ENCODE data around the gene RXFP4. TPM values are rescaled to one million over a fixed set of nuclear protein-coding genes. Genes with fewer than 3 reads are reported as not detected.
"Not testable (repeated sequence)": the region's sequence is repeated elsewhere in the genome, so short reads cannot be mapped to it uniquely, and the experiment has no call there.

RXFP4 gene
- total RNA-seq: not detected

GRCh38 chr1:155940993-155941844, at the start of gene RXFP4:
TSS of gene RXFP4 (plus strand) at chr1:155941638. CDS start at chr1:155941710, 72 bp downstream.
- DNase-seq: no peak

GRCh38 chr1:155892796-155893195, 48.6 kb upstream of the RXFP4 start:
- no peak for DNase-seq

GRCh38 chr1:155893389-155894142, 47.9 kb upstream of the RXFP4 start:
- no peak for DNase-seq

- not testable (repeated sequence) for DNase-seq
Observed at GRCh38 chr1:155895617-155896016, 45.8 kb upstream of the RXFP4 start.

- DNase-seq: not testable (repeated sequence)
Observed at GRCh38 chr1:155896476-155896875, 45.0 kb upstream of the RXFP4 start.

- no peak for DNase-seq
Observed at GRCh38 chr1:155897746-155898145, 43.7 kb upstream of the RXFP4 start.

GRCh38 chr1:155898888-155899287, 42.5 kb upstream of the RXFP4 start:
- no peak for DNase-seq

- DNase-seq: no peak
Observed at GRCh38 chr1:155899683-155900082, 41.8 kb upstream of the RXFP4 start.

- no peak for DNase-seq
Observed at GRCh38 chr1:155900161-155900560, 41.3 kb upstream of the RXFP4 start.

GRCh38 chr1:155904261-155904660, 37.2 kb upstream of the RXFP4 start:
- DNase-seq: no peak

- no peak for DNase-seq
Observed at GRCh38 chr1:155909894-155910293, 31.5 kb upstream of the RXFP4 start.

GRCh38 chr1:155910621-155911121, 30.8 kb upstream of the RXFP4 start:
- peak; percentile 31 for DNase-seq

GRCh38 chr1:155911156-155912055, 30.0 kb upstream of the RXFP4 start, which contains the start of gene RIT1:
TSS of gene RIT1 (minus strand) at chr1:155911349. CDS start at chr1:155910761, 588 bp downstream.
- peak; percentile 59 for DNase-seq

- no peak for DNase-seq
Observed at GRCh38 chr1:155912056-155912536, 29.3 kb upstream of the RXFP4 start.

GRCh38 chr1:155913969-155914757, 27.3 kb upstream of the RXFP4 start:
- DNase-seq: no peak

- DNase-seq: no peak
Observed at GRCh38 chr1:155918660-155919059, 22.8 kb upstream of the RXFP4 start.

GRCh38 chr1:155919801-155920200, 21.6 kb upstream of the RXFP4 start:
- no peak for DNase-seq

GRCh38 chr1:155920717-155921116, 20.7 kb upstream of the RXFP4 start:
- no peak for DNase-seq

- no peak for DNase-seq
Observed at GRCh38 chr1:155925506-155925905, 15.9 kb upstream of the RXFP4 start.

GRCh38 chr1:155929057-155929456, 12.4 kb upstream of the RXFP4 start:
- DNase-seq: no peak

GRCh38 chr1:155930725-155931124, 10.7 kb upstream of the RXFP4 start:
- DNase-seq: not testable (repeated sequence)
